Iris pigment epithelial cell (primary cell): ENCODE measurements around the gene SLC22A7.
"Not testable (repeated sequence)": the region's sequence is repeated elsewhere in the genome, so short reads cannot be mapped to it uniquely, and the experiment has no call there.

ENCODE experiments used
- DNase-seq: peaks from one replicate; pipeline ENCODE4 v3.0.0-alpha.2; 2011; ENCODE audit warnings: low read depth

The SLC22A7 gene

GRCh38 chr6:43301081-43301870, 3.2 kb downstream of the SLC22A7 start:
- no peak for DNase-seq

GRCh38 chr6:43302126-43302525, 4.1 kb downstream of the SLC22A7 start:
- no peak for DNase-seq

DNA sequence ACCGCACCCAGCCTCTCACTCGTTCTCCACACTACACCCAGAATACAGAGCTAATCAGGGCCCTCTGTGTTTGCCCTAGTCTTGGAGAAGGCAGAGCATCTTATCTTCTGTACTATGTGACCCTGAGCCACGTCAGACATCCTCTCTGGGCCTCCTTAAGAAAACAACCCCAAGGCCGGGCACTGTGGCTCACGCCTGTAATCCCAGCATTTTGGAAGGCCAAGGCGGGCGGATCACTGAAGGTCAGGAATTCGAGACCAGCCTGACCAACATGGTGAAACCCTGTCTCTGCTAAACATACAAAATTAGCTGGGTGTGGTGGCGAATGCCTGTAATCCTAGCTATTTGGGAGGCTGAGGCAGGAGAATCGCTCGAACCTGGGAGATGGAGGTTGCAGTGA, 4.9 kb downstream of the SLC22A7 start:
- DNase-seq: not testable (repeated sequence)

GRCh38 chr6:43303751-43304331, 5.8 kb downstream of the SLC22A7 start:
- no peak for DNase-seq

DNA sequence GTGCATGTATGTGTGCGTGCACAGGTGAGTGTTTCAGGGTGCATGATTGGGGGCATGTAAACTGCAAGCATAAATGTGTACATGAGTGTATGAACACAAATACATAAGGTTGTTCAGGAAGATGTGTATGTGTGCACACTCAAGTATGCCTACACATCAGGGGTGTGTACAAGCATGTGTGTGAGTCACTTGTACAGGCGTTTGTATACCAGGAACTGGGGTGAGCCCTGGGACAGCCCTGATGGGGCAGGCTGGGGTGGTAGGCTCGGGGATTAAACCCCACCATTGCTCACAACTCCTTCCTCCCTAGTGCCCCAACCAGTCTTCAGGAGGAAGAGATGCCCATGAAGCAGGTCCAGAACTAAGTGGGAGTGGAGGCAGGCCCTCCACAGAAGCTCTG, 6.3 kb downstream of the SLC22A7 start:
- no peak for DNase-seq

GRCh38 chr6:43304882-43305281, 6.8 kb downstream of the SLC22A7 start:
- no peak for DNase-seq

DNA sequence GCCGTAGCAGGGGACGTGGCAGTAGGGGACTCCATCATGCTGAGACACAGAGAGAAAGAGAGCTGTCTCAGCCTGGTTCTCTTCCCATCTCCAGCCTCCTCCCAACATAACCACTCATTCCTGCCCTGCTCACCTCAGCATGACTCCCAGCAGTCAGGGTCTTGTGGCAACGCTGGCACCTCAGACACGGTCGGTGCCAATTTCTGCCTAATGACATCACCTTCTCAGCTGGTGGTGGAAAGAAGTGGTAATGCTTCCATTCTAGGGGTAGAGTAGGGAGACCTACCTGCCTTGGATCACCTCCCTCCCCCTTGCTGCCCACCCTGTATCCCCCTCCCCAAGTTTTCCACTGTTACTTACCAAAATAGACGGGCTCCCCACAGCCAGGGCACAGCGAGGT, 8.0 kb downstream of the SLC22A7 start:
- DNase-seq: no peak

DNA sequence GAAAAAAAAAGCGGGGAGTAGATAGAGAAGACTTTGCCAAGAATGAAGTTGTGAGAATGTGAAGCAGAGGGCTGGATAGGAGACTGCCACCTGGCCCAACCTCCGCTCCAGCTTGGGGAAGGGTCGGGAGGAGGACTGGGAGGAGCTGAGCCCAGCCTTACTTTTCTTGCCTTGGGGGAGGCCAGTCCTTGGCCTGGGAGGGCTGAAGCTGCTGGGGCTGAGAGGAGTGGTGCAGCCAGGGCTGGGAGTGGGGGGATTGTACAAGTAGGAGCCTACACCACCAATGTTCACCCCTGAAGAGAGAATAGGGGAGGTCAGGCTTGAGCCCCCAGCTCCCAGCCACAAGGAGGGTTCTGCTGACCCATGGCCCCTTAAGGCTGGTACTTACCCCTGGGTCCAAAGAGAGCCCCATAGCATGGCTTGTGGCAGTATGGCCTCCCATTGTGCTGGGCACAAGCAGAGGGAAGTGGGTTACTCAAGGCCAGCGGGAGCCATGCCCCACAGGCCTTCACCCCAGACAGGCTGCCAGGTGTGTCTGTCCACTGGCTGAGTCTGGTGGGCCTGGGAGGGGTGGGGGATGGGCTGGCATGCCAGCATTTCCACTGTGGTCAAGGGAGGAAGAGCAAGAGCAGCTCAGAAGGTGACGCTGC, 9.5 kb downstream of the SLC22A7 start:
- DNase-seq: no peak

DNA sequence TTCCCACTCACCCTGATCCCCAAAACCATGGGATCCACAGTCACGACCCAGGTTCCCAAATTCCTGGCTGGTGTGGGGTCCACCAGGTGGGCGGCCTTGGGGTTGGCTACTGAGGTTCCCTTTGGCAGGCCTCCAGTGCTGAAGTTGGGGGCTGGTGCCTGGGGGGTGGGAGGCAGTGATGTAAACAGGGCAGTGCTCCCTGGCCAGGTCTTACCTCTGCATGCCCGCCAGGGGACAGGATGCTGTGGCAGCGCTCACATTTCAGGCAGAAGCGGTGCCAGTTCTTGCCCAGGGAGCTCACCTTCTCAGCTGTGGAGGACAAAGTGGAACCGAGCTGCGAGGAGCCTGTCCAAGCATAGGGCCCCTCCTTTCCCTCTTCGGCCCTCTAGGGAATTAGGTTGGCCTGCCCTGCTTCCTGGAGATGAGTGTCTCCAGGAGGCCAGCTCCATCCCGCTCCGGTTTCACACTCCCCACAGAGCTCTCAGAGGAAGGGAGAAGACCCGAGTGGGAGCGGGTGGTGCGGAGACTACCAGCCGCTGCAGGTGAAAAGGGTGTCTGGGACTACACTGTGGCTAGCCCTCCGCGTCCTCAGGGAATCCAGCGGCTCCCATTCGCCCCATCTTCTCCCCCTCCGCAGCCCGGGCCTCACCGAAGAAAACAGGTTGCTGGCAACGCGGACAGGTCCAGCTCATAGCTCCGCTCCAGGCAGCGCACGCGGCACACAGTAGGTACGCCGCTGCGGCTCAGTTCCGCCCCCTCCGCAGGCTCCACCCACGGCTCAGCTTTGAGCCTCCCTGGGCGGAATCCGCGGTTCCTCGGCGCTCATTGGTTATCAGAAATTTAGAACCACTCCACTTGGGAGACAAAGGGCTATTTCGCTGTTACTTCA, 10.3 kb downstream of the SLC22A7 start, which contains the start of gene CRIP3:
Gene CRIP3 (minus strand): TSS at position 726 of the 889 bp plus-strand sequence. CDS start 34 bp downstream, at position 692.
- no peak for DNase-seq

DNA sequence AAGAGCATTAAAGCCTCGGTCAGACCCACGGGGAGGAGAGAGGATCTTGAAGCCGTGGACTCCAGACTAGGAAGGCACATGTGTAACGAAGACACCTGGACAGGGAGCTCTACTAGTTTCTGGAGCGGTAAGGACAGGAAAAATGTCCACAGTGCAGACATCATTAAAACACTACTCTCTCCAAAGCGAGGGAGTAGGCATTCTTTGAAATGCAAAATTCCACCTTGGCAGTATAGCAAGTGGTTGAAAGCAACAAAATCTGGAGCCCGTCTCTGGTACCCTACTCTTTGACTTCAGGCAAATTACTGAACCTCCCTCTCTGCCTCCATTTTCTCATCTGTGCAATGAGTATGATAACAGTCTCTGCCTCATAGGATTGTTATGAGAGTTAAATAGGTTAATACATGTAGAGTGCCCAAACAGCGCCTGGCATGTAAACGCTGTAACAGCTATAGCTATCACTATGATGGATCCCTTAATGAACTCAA, 11.0 kb downstream of the SLC22A7 start:
- no peak for DNase-seq

DNA sequence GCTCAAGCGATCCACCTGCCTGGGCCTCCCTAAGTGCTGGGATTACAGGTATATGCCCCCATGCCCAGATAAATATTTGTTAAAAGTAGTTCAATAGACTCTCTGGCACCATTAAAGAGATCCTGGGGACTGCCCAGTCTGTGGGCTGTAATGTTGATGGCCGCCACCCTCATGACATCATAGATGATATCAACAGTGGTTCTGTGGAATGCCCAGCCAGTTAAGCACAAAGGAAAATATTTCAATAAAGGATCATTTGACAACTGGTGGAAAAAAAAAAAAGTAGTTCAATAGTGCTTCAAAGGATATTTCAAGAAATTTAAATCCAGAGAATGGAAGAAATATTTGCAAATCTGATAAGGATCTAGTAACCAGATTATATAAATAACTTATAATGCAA, 12.1 kb downstream of the SLC22A7 start:
- DNase-seq: no peak

DNA sequence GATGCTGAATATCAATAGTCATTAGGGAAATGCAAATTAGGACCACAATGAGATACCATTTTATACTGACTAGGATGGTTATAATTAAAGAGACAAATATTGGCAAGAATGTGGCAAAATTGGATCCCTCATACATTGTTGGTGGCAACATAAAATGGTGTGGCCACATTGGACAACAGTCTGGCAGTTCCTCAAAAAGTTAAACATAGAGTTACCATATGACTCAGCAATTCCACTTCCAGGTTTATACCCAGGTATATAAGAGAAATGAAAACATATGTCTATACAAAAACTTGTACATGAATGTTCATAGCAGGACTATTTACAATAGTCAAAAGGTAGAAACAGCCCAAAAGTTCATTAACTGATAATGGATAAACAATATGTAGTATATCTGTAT, 12.6 kb downstream of the SLC22A7 start:
- DNase-seq: no peak

- DNase-seq: no peak
Measured at GRCh38 chr6:43311666-43312065, 13.6 kb downstream of the SLC22A7 start.

DNA sequence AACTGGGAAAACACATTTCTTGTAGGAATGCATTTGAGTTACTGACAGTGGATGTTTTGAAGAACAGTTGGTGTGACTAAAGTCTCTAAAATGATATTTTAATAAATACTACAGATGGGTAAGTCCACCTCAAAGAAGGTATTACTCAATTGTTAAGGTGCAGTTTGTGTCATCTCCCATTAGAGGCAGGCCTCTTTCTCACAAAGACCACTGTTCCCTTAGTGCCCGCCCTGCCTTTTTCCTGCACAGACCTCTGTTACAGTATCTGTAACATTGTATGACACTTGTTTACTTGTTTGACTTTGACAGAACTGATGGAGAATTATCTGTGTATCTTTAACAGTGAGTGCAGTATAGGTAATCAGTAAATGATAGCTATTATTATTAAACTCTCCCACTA, 15.8 kb downstream of the SLC22A7 start:
- no peak for DNase-seq

GRCh38 chr6:43318011-43318410, 20.0 kb downstream of the SLC22A7 start:
- DNase-seq: no peak

DNA sequence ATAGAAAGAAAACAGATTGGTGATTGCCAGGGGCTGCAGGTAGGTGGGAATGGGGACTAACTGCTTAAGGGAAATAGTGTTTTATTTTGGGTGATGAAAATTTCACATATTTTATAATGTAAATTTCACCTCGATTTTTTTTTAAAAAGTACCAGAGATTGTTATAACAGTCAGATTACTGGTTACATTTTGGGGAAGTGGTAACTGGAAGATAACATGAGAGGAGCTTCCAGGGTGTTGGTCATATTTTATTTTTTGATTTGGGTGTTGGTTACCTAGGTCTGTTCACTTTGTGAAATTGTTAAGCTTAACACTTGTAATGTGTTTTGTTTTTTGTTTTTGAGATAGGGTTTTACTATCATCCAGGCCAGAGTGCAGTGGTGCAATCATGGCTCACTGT, 27.8 kb downstream of the SLC22A7 start:
- DNase-seq: no peak

DNA sequence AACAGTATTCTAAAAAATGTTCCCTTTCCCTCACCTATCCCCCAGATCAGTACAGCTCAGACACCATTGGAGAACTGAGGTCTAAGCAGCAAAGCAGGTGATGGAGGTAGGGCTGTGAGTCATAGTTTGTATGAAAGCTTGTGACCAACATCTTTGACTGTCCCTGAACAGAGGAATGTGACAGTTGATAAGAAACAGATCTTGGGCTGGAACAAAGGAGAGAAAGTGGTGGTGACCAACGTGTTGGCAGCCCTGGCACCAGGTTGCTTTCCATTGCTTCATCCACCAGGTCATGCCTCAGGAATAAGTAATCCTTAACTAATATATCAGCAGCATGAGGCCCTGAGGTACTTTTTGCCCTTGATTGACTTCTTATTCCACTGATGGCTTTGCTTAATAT, 30.5 kb downstream of the SLC22A7 start:
- no peak for DNase-seq

GRCh38 chr6:43331470-43331869, 33.4 kb downstream of the SLC22A7 start:
- DNase-seq: no peak

- DNase-seq: no peak
Measured at GRCh38 chr6:43331891-43332290, 33.8 kb downstream of the SLC22A7 start.

DNA sequence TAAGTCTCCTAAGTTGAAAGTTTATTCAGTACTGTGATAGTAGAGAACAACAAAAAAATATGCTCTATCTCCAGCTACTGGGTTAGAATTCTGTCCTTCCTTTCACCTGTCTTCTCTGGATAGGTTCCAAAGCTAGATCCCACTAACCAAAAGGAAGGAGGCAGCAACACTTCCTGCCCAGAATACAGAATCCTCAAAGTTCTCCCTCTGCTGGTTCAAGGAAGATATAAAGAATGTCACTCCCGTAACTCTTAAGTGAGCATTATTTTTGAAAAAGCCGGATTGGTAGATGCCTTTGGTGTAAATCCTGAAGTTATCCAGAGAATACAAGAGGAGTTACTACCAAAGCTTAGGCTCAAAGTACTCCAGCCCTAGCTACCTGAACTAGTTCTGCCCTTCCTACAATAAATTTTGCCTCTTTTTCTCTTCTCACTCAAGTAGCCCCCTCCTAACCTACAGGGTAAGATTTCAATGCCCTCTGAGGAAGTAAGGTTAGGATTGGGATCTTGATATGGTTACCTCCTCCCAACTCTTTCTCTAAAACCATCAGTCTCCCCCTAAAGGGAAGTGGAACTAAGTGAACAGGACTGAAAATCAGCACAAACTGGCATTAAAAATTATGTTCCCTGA, 36.5 kb downstream of the SLC22A7 start:
- DNase-seq: peak; percentile 62

DNA sequence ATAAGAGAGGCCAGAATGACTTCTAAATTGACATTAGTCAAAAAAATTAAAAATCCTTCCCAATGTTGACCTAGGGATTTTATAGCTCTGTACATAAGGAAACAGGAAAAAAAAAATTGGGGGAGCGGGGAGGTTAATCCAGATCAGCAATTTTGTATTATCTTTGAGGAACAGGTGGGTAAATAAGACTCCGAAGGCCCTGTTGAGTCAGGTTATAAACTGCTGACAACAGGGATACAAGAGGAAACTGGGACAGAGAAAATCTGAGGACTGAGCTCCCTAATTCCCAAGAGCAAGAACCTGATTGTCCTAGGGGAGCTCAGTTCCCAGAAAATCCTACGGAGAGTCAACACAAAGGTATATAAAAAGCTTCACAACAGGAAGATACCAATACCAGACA, 37.4 kb downstream of the SLC22A7 start:
- DNase-seq: no peak

GRCh38 chr6:43336382-43336781, 38.3 kb downstream of the SLC22A7 start:
- DNase-seq: no peak
